Measurements from ENCODE around the gene ERC2. TPM values are rescaled to one million over a fixed set of nuclear protein-coding genes. Genes with fewer than 3 reads are reported as not detected.

Gene ERC2
- total and polyA plus RNA-seq, 2 donors (not counting 3 experiments of a cell fraction or from before 2014, with no cell fraction given) = 5.6 to 15.5 TPM

GRCh38 chr3:56222866-56223265 lies 245.4 kb downstream of the ERC2 start:
- no peak for FAIRE-seq
- DNase-seq (ENCODE audit: low read depth, low spot score) = no peak
- no peaks in the 10 kb centered on the region for H4K20me1 ChIP-seq (replicated peaks; ENCODE audit: control insufficient read depth, extremely low read depth, insufficient read depth, low read length)
- no peaks in the 10 kb centered on the region for H3K4me1 ChIP-seq (ENCODE audit: control insufficient read depth, extremely low read depth, insufficient read depth, low read length)
- no peak overlapping the region for H3K4me2 ChIP-seq (ENCODE audit: insufficient read depth, low read length)
- intact Hi-C loops (cut with micrococcal nuclease) (no loop called here), dilution Hi-C loops (cut with MboI; ENCODE audit: extremely low pct_ligation_motif_present, low sequenced_read_pairs) (no loop called here)
- H2AFZ ChIP-seq (ENCODE audit: low read depth, low read length) = no peak overlapping the region
- no peak overlapping the region for H3K27ac ChIP-seq (ENCODE audit: insufficient read depth, low read depth, low read length)
- CTCF ChIA-PET = interaction anchor here (1.1 kb wide), 1 partner anchor 29 kb away, joined by 3 read pairs; no protein-coding TSS in a partner anchor
- BruUV-seq (replicated peaks) = no TSS peak
- no peaks in the 10 kb centered on the region for H3K79me2 ChIP-seq (ENCODE audit: control insufficient read depth, insufficient read depth, low read length)
- no peak overlapping the region for H3K9ac ChIP-seq (replicated peaks; ENCODE audit: extremely low read depth, insufficient read depth, low read length)
- no peak overlapping the region for H3K4me3 ChIP-seq (replicated peaks in 1 of 3; ENCODE audit: insufficient read depth in 1 of 3, low read depth in 1 of 3, low read length in 3 of 3)
- H3K36me3 ChIP-seq (ENCODE audit: control insufficient read depth in 2 of 2, extremely low read depth in 1 of 2, insufficient read depth in 2 of 2, low read length in 2 of 2) = no peaks in the 10 kb centered on the region
- TF ChIP-seq POLR2AphosphoS5 (IDR thresholded peaks at IDR 0.05; ENCODE audit: insufficient read depth, low read depth, low read length) (no peak), GATA2 (IDR thresholded peaks at IDR 0.05; ENCODE audit: insufficient read depth, insufficient read length, low read depth, low read length) (no peak), JUN (IDR thresholded peaks at IDR 0.05; ENCODE audit: borderline replicate concordance, insufficient read depth, insufficient read length, low read depth) (no peak), MYC (IDR thresholded peaks at IDR 0.05; ENCODE audit: low read depth, low read length) (no peak), FOS (IDR thresholded peaks at IDR 0.05; ENCODE audit: borderline replicate concordance, insufficient read depth, low read length) (no peak), POLR2A (IDR thresholded peaks at IDR 0.05; ENCODE audit: low read depth, low read length) (no peak), MAX (IDR thresholded peaks at IDR 0.05; ENCODE audit: insufficient read depth, insufficient read length) (no peak), EZH2 (IDR thresholded peaks at IDR 0.05; ENCODE audit: borderline replicate concordance, low read depth, low read length, severe bottlenecking) (no peak), CTCF (IDR thresholded peaks at IDR 0.05; ENCODE audit: extremely low read depth in 1 of 2, insufficient read depth in 1 of 2, low read depth in 1 of 2, low read length in 2 of 2) (no peak)
- no peaks in the 10 kb centered on the region for H3K27me3 ChIP-seq (ENCODE audit: control insufficient read depth in 2 of 2, insufficient read depth in 2 of 2, low read length in 2 of 2)
- H3K9me3 ChIP-seq (replicated peaks; ENCODE audit: control insufficient read depth, insufficient read depth, low read length) = no peaks in the 10 kb centered on the region
- POLR2A ChIA-PET = no interaction called here
- no peaks in the 10 kb centered on the region for H3K9me1 ChIP-seq (replicated peaks; ENCODE audit: control insufficient read depth, extremely low read depth, insufficient read depth, low read length)
